ENCODE results near the gene SLIT1.

SLIT1 gene

DNA sequence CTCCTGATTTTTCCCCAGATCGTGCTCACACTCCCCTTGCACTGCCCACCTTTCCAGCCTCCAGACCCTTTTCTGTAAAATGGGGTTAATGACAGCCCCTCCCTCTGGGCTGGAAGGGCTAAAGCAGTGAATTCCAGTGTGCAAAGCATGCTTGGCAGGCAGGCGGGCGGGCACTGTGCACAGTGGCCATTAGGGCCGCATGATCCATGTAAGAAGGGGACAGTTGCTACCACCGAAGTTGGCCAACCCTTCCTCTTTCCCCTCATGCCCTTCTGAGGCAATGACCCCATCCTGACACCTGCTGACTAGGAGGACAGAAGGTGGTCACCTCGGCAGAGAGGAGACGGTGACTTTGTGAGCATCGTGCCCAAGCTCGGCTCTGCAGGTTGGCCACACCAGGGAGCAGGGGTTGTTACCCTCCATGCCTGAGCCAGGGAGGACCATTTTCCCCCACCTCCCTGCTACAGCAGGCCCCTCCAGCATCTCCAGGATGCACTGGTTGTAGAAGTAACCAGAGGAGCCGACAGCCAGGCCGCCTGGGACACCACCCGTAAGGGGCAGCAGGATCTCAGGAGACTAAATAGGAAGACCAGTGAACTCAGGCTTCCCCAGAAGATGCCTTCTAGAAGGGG is 166.4 kb downstream of the SLIT1 start:
- no peaks in the 10 kb centered on the region for H3K36me3 ChIP-seq (replicated peaks)
- no peak for DNase-seq
- H3K27ac ChIP-seq = no peak overlapping the region
- H3K27me3 ChIP-seq (replicated peaks) = no peaks in the 10 kb centered on the region
- in situ Hi-C loops (cut with HindIII; ENCODE audit: low pct_ligation_motif_present, low sequenced_read_pairs) = no loop called here
- TF ChIP-seq, protein P1, sequence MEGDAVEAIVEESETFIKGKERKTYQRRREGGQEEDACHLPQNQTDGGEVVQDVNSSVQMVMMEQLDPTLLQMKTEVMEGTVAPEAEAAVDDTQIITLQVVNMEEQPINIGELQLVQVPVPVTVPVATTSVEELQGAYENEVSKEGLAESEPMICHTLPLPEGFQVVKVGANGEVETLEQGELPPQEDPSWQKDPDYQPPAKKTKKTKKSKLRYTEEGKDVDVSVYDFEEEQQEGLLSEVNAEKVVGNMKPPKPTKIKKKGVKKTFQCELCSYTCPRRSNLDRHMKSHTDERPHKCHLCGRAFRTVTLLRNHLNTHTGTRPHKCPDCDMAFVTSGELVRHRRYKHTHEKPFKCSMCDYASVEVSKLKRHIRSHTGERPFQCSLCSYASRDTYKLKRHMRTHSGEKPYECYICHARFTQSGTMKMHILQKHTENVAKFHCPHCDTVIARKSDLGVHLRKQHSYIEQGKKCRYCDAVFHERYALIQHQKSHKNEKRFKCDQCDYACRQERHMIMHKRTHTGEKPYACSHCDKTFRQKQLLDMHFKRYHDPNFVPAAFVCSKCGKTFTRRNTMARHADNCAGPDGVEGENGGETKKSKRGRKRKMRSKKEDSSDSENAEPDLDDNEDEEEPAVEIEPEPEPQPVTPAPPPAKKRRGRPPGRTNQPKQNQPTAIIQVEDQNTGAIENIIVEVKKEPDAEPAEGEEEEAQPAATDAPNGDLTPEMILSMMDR (IDR thresholded peaks at IDR 0.05; ENCODE audit: low read depth, low read length, missing control alignments) = no peak
- no peak overlapping the region for H3K4me3 ChIP-seq (ENCODE audit: low read depth, low read length)

DNA sequence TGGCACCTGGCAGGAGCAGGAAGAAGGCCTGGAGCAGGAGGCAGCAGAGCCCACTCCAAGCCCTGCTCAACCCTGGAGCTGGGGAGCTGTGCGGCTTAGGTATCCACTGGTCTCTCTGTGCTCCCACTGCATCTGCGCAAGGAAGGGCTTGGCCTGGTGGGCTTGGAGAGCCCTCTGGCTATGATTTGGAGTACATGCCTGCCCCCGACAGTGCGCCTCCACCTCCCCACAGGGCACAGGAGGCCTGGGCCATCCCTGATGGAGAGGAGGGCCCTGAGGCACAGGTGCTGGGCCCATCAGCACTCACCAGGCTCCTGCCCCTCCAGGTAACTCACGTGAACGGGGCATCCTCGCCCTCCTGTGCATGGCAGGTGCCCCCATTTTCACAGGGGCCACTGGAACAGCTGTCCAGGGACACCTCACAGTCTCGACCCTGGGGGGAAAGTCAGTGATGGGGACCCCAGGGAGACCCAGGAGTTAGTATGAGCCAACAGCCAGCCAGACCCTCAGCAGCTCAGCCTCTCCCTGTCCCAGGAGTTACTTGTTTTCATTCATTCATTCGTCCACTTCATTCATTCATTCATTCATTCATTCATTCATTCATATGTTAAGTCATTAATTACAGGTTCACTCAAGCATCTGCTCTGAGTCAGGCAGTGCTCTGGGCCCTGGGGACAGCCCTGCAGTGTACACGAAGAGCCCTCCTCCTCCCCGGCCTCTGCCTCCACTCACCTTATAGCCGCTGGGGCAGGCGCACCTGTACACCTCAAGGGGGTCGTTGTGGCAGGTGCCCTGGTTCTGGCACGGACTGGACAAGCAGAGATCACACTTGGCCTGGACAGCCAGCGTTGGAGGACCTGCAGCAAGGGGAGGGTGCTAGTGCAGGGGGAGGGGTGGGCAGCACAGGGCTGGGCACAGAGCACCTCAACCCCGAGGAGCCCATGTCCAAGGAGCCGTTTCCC is 167.2 kb downstream of the SLIT1 start:
- TF ChIP-seq, protein P1 (IDR thresholded peaks at IDR 0.05; ENCODE audit: low read depth, low read length, missing control alignments) = no peak
- H3K4me3 ChIP-seq (ENCODE audit: low read depth, low read length) = no peak overlapping the region
- in situ Hi-C loops (cut with HindIII; ENCODE audit: low pct_ligation_motif_present, low sequenced_read_pairs) = no loop called here
- H3K36me3 ChIP-seq (replicated peaks) = no peaks in the 10 kb centered on the region
- no peaks in the 10 kb centered on the region for H3K27me3 ChIP-seq (replicated peaks)
- no peak overlapping the region for H3K27ac ChIP-seq
- no peak for DNase-seq

DNA sequence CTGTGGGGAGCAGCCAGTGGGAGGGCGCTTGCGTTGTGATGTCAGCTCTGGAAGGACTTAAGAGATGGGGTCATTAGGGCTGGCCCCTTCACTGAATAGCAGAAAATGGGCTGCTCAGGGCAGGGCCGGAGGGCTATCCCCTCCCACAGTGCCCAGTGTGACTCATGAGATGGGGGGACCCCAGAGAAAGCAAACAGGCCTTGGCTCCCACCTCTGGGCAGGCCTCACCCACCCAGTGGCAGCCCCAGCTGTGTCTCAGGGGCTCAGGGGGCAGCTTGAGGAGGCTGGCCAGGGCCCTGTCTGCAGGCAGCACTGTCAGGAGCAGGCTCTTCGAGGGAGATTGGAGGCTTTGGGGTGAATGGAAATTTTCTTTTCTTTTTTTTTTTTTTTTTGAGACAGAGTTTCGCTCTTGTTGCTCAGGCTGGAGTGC is 168.3 kb downstream of the SLIT1 start:
- in situ Hi-C loops (cut with HindIII; ENCODE audit: low pct_ligation_motif_present, low sequenced_read_pairs) = no loop called here
- Histone ChIP-seq H3K4me3 (ENCODE audit: low read depth, low read length) (no peak overlapping the region), H3K36me3 (replicated peaks) (no peaks in the 10 kb centered on the region), H3K27me3 (replicated peaks) (no peaks in the 10 kb centered on the region), H3K27ac (no peak overlapping the region)
- no peak for DNase-seq
- TF ChIP-seq, protein P1 (IDR thresholded peaks at IDR 0.05; ENCODE audit: low read depth, low read length, missing control alignments) = no peak

DNA sequence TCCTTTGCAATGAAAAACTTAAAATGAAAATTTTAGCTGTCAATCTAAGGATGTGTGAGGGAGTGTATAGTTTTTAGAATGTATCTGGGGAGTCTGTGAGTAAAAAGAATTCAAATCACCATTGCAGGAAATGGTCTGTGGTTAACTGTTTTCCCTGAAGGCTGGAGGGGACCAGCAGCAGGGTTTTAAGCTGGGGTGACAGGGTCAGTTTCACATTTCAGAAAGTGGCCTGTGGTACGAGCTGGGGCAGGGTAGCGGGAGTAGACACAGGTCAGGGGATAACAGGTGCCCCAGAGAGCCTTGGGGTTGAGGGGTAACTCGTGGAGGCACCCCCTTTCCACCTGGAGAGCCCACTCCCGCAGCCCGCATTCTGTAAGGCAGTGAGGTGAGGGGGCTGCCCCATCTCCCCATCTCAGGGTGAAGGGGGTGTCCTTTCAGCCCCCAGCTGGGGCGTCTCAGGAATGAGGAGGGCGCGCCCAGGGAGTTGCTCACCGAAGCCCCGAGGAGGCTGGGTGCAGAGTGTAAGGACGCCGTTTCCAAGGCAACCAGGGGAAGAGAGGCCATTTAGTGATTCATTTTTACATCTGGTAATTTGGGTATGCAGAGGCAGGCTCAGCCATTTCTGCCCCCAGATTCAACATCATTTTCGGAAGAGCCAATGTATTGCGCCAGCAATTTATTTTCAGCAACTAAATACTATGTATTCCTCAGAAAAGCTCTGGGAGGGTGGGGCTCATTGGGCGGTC is 168.9 kb downstream of the SLIT1 start:
- no peak overlapping the region for H3K4me3 ChIP-seq (ENCODE audit: low read depth, low read length)
- H3K36me3 ChIP-seq (replicated peaks) = no peaks in the 10 kb centered on the region
- no peak for DNase-seq
- no peaks in the 10 kb centered on the region for H3K27me3 ChIP-seq (replicated peaks)
- in situ Hi-C loops (cut with HindIII; ENCODE audit: low pct_ligation_motif_present, low sequenced_read_pairs) = no loop called here
- TF ChIP-seq, protein P1 (IDR thresholded peaks at IDR 0.05; ENCODE audit: low read depth, low read length, missing control alignments) = no peak
- H3K27ac ChIP-seq = no peak overlapping the region

DNA sequence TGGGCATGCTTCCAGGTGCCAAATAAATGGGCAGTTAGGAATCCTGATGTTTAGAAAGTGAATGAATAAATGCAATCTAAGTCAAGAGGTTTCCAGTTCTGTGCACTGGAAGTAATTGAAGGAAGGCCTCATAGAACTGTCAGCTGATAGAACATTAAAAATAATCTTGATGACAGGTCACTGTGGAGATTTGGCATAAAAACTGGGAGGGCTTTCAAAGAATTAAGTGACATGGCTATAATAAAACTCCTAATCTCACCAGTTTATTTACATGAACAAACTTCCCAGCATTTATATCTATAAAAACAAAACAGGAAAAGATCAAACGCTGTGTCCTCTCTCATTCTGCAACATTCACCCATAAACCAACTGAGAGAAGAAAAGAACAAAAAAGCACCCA is 170.5 kb downstream of the SLIT1 start:
- TF ChIP-seq, protein P1 (IDR thresholded peaks at IDR 0.05; ENCODE audit: low read depth, low read length, missing control alignments) = no peak
- in situ Hi-C loops (cut with HindIII; ENCODE audit: low pct_ligation_motif_present, low sequenced_read_pairs) = no loop called here

More for the DNA sequence above, 170.5 kb downstream of the SLIT1 start:
- DNase-seq = no peak
- Histone ChIP-seq H3K27me3 (replicated peaks) (no peaks in the 10 kb centered on the region), H3K36me3 (replicated peaks) (no peaks in the 10 kb centered on the region), H3K27ac (no peak overlapping the region), H3K4me3 (ENCODE audit: low read depth, low read length) (no peak overlapping the region)

Measured in brain microvascular endothelial cell (primary cell).